Activated CD4-positive, alpha-beta T cell treated with anti-CD3 and anti-CD28 coated beads, Interleukin-2, amount 10 ng/mL, durations not matched to agents 24 days and 14 days (primary cell): ENCODE results near the gene CBFA2T2. TPM values are rescaled to one million over a fixed set of nuclear protein-coding genes. Genes with fewer than 3 reads are reported as not detected.
"Not testable (repeated sequence)": the region's sequence is repeated elsewhere in the genome, so short reads cannot be mapped to it uniquely, and the experiment has no call there.

Experiments
- DNase-seq: peaks from one replicate; pipeline ENCODE4 v3.0.0; 2022
- H3K27ac Mint-ChIP-seq: one replicate; pipeline ENCODE4 v1.8.0; 2022; ENCODE audit warnings: mild to moderate bottlenecking, mixed read lengths
- H3K27me3 Mint-ChIP-seq: one replicate; pipeline ENCODE4 v1.8.0; 2022; ENCODE audit warnings: mixed read lengths
- H3K36me3 Mint-ChIP-seq: one replicate; pipeline ENCODE4 v1.8.0; 2022; ENCODE audit warnings: low read depth, mild to moderate bottlenecking, mixed read lengths
- H3K4me1 Mint-ChIP-seq: one replicate; pipeline ENCODE4 v1.8.0; 2021; ENCODE audit warnings: mixed read lengths
- H3K4me3 Mint-ChIP-seq: one replicate; pipeline ENCODE4 v1.8.0; 2022; ENCODE audit warnings: mild to moderate bottlenecking, moderate library complexity, mixed read lengths
- H3K9me3 Mint-ChIP-seq: one replicate; pipeline ENCODE4 v1.8.0; 2021; ENCODE audit warnings: mixed read lengths
- intact Hi-C: fragments of 100-400 bp; cut with micrococcal nuclease; formaldehyde crosslinking; loops from one replicate; pipeline ENCODE4 v1.15.1; 2023
- total RNA-seq: library from RNA; stranded (reverse); gene quantifications from 2 replicates; pipeline ENCODE4 v1.2.3, GENCODE V29; 2022

Gene CBFA2T2
- total RNA-seq, 1 donor from 2014 or later, result 12.9 TPM

DNA sequence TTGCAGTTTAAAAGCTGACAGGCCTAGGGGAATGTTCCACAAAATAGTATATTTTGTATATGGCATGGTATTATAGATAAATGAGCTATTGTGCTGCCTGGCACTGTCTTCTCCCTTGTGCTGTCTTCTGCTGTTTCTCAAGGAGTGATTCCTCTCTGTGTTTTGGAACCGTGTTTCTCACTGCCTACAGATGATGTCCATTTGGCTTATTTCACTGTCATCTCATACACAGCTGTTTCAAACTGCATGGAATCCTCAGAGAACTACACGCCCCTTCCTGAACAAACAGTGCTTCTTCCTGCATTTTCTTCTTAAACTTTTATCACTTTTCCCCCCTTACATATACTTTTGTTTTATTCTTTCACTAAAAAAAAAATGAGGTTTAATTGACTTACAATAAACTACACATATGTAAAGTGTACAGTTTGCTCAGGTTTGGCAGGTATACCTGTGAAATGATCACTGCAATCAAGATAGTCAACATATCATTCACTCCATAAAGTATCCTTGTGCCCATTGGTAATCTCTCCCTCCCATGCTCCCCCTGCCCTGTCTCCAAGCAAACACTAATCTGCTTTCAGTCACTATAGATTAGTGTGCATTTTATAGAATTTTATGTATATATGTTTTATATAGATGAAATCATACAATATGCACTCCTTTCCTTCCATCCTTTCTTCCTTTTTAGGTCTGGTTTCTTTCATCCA is 43.0 kb downstream of the CBFA2T2 start:
- Mint-ChIP-seq H3K9me3 (no peaks in the 10 kb centered on the region), H3K36me3 (peaks cover 8% of the 10 kb centered on the region), H3K27ac (no peak overlapping the region), H3K4me3 (no peak overlapping the region), H3K27me3 (no peaks in the 10 kb centered on the region), H3K4me1 (peaks cover 12% of the 10 kb centered on the region)
- intact Hi-C loops, result no loop called here
- no peak for DNase-seq

DNA sequence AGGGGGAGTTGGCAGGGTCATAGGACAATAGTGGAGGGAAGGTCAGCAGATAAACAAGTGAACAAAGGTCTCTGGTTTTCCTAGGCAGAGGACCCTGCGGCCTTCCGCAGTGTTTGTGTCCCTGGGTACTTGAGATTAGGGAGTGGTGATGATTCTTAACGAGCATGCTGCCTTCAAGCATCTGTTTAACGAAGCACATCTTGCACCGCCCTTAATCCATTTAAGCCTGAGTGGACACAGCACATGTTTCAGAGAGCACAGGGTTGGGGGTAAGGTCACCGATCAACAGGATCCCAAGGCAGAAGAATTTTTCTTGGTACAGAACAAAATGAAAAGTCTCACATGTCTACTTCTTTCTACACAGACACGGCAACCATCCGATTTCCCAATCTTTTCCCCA is 45.8 kb downstream of the CBFA2T2 start:
- H3K9me3 Mint-ChIP-seq, intact Hi-C loops, H3K27ac Mint-ChIP-seq, H3K36me3 Mint-ChIP-seq, DNase-seq, H3K4me3 Mint-ChIP-seq, H3K27me3 Mint-ChIP-seq: not testable (repeated sequence)
- peaks cover 11% of the 10 kb centered on the region for H3K4me1 Mint-ChIP-seq

DNA sequence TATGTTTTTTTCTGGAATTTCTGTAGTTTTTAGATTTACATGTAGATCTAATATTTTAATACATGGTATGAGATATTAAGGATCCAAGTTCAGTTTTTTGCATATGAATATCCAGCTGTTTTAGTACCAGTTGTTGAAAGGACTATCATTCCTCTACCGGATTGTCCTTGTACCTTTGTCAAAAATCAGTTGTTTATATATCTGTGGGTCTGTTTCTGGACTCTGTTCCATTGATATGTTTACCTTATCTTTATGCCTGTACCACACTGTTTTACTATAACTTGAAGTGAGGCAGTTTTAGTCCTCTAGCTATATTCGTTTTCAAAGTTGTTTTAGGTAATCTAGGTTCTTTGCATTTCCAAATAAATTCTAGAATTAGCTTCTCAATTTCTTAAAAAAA is 47.7 kb downstream of the CBFA2T2 start:
- Mint-ChIP-seq H3K36me3 (peaks cover 8% of the 10 kb centered on the region), H3K4me3 (no peak overlapping the region), H3K27me3 (no peaks in the 10 kb centered on the region), H3K27ac (no peak overlapping the region), H3K4me1 (no peaks in the 10 kb centered on the region), H3K9me3 (no peaks in the 10 kb centered on the region)
- DNase-seq, result no peak
- intact Hi-C loops, result no loop called here

DNA sequence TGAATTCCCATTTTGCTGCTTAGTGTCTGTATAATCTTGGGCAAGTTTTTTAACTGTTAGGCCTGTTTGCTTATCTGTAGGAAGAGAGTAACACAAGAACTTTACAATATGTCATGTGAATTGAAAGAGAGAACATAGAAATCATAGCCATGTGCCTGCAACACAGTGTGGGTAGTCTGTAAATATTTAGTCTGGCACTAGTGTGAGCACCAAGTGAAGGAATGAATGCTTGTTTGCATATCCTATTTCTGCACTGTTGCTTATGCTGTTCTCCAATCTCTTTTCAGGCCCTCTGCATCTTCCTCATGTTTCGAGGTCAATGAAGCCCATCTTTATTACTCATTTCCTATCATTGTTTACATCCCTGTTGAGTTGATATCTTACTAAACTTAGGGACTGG is 49.2 kb downstream of the CBFA2T2 start:
- Mint-ChIP-seq H3K4me1 (no peaks in the 10 kb centered on the region), H3K36me3 (peaks cover 7% of the 10 kb centered on the region), H3K27ac (no peak overlapping the region), H3K4me3 (no peak overlapping the region), H3K27me3 (no peaks in the 10 kb centered on the region), H3K9me3 (no peaks in the 10 kb centered on the region)
- intact Hi-C loops, result no loop called here
- no peak for DNase-seq

DNA sequence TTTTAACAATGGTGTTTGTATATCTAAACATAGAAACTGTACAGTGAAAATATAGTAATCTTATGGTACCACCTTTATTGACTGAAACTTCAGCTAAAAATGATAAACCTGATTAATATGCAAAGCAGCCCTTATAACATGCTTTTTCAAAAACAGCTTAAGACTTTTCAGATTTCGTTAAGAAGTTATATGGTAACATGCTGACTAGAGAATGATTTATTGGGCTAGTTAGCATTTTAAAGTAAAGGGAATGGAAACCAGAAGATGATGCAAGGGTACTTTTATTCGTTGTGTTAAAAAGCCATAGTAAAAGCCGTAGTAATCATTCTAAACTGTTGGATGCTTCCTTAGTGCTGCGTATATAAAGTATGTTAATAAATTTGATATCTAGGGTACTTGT is 50.5 kb downstream of the CBFA2T2 start:
- intact Hi-C loops, result no loop called here
- Mint-ChIP-seq H3K27me3 (no peaks in the 10 kb centered on the region), H3K9me3 (no peaks in the 10 kb centered on the region), H3K27ac (no peak overlapping the region), H3K4me3 (no peak overlapping the region), H3K4me1 (no peaks in the 10 kb centered on the region), H3K36me3 (peaks cover 7% of the 10 kb centered on the region)
- DNase-seq, result no peak

DNA sequence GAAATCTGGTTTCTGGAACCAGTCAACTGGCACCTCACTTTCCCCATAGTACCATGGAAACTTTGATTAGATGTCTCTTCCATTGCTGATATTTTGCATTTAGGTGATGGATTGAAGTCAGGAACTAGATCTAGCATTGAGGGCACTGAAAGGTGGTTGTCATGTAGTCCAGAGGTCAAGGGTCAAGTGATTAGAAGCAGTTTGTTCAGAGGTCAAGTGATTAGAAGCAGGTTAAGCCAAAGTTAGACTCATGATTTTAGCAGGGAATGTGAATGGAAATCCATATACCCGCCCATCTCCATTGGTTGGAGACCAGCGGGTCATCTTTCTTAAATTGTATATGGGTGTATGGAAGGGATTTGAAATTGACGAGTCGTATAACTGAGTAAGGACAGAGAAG is 51.2 kb downstream of the CBFA2T2 start:
- intact Hi-C loops, result no loop called here
- Mint-ChIP-seq H3K4me3 (no peak overlapping the region), H3K4me1 (no peaks in the 10 kb centered on the region), H3K27ac (no peak overlapping the region), H3K36me3 (peaks cover 7% of the 10 kb centered on the region), H3K27me3 (no peaks in the 10 kb centered on the region), H3K9me3 (no peaks in the 10 kb centered on the region)
- DNase-seq, result no peak

DNA sequence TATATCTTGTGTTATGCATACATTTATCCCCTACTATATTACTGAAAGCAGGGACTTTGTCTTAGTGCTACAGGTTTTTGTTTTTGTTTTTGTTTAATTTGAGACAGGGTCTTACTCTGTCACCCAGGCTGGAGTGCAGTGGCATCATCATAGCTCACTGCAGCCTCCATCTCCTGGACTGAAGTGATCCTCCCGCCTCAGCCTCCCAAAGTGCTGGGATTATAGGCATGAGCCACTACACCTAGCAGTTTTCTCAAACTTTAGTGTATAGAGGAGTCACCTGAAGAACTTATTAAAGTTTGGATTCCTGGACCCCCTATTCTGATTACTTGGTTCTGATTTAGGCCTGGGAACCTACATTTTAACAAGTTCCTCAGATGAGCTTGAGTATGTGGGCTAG is 51.9 kb downstream of the CBFA2T2 start:
- no peak overlapping the region for H3K4me3 Mint-ChIP-seq
- H3K4me1 Mint-ChIP-seq, result no peaks in the 10 kb centered on the region
- no peaks in the 10 kb centered on the region for H3K9me3 Mint-ChIP-seq
- H3K27ac Mint-ChIP-seq, result no peak overlapping the region
- intact Hi-C loops, result no loop called here
- no peaks in the 10 kb centered on the region for H3K27me3 Mint-ChIP-seq
- no peak for DNase-seq
- peaks cover 6% of the 10 kb centered on the region for H3K36me3 Mint-ChIP-seq

DNA sequence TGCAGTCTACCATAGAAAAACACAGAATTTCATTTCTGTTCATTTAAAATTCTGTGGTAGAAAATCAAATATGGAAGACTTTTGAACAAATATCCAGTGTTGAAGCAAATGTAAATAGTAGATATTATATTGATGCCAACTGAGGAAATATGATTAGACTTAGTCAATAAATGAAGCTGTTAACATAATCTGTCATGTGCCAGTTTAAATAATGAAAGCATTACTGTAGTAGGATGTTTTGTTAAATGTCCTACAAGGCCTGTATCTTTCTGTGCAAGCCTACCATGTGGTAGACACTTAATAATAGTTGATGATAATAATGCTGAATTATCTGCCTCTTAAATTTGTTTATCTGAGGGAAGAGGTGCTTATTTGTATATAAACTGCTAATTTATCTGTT is 55.9 kb downstream of the CBFA2T2 start:
- no peak for DNase-seq

DNA sequence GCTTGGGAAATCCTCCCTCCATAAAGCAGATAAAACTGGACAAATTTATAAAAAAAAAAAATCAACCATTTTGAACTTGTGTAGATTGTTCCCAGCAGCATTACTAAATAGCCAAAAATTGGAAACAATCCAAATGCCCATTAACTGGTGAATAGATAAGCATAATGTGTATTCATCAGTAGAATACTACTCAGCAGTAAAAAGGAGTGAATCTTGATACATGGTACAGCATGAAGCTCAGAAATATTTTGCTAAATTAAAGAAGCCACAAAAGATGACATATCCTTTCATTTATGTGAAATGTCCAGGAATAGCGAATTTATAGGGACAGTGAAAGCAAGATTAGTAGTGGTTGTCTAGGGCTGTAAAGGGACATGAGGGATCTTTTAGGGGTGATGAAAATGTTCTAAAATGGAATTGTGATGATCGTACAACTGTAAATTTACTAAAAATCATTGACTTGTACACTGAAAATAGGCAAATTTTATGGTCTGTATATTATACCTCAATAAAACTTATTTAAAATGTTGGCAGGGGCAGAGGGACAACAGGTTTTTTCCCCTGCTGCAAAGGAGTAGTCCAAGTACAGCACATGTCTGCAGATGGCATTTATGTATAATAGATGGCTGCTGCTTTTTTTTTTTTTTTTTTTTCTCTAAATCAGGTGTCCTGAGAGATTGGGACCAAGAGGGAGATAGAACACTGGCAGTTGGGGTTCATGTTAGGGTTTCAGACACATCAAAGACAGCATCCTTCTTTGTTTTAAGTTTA is 59.5 kb downstream of the CBFA2T2 start:
- no peak overlapping the region for H3K27ac Mint-ChIP-seq
- DNase-seq, result no peak
- peaks cover 16% of the 10 kb centered on the region for H3K36me3 Mint-ChIP-seq
- H3K9me3 Mint-ChIP-seq, result no peaks in the 10 kb centered on the region
- H3K4me3 Mint-ChIP-seq, result no peak overlapping the region
- H3K27me3 Mint-ChIP-seq, result no peaks in the 10 kb centered on the region
- intact Hi-C loops, result no loop called here
- peaks cover 8% of the 10 kb centered on the region for H3K4me1 Mint-ChIP-seq

More for the DNA sequence above, 55.9 kb downstream of the CBFA2T2 start:
- intact Hi-C loops, result no loop called here
- Mint-ChIP-seq H3K4me1 (peaks cover 2% of the 10 kb centered on the region), H3K4me3 (no peak overlapping the region), H3K9me3 (no peaks in the 10 kb centered on the region), H3K36me3 (peaks cover 6% of the 10 kb centered on the region), H3K27me3 (no peaks in the 10 kb centered on the region), H3K27ac (no peak overlapping the region)

DNA sequence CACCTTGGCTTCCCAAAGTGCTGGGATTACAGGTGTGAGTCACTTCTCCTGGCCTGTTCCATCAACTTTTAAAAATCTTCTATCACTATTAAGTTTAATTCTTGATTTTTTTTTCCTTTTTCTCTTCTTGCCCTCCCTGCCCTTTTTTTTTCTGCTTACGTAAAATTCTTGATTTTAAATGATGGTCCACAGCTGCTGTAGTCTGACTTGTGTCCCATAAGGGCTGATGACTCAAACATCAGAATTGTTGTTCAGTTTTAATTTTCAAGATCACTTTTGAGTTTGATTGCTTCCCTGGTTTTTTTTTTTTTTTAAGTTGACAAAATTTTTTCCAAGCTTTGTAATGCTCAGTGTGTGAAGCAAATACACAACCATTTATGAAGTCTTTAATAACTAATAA is 61.9 kb downstream of the CBFA2T2 start:
- no peak overlapping the region for H3K27ac Mint-ChIP-seq
- H3K9me3 Mint-ChIP-seq, result no peaks in the 10 kb centered on the region
- peaks cover 16% of the 10 kb centered on the region for H3K36me3 Mint-ChIP-seq
- no peaks in the 10 kb centered on the region for H3K27me3 Mint-ChIP-seq
- intact Hi-C loops, result no loop called here
- no peak overlapping the region for H3K4me3 Mint-ChIP-seq
- peaks cover 18% of the 10 kb centered on the region for H3K4me1 Mint-ChIP-seq
- DNase-seq, result no peak

DNA sequence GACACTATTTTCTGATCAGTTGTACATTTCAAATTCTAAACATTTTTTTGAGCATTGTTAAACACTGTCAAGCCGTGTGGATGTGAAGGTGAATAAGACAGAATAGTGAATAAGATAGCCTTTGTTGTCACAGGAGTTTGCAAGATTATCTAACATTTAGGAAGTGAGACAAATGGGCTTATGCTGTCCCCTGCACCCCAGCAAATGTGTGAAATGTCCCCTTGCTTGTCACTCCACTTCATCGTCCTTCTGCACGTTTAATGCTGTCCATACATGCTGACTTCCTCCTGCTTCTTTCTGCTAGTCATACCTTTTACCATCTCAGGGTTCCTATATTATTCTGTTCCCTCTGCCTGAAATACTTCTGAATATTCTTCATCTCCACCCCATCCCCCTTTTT is 62.6 kb downstream of the CBFA2T2 start:
- no peak for DNase-seq
- Mint-ChIP-seq H3K9me3 (peaks cover 2% of the 10 kb centered on the region), H3K4me1 (peaks cover 17% of the 10 kb centered on the region), H3K36me3 (peaks cover 20% of the 10 kb centered on the region), H3K4me3 (no peak overlapping the region), H3K27me3 (no peaks in the 10 kb centered on the region), H3K27ac (peak overlapping the region; percentile 30)
- intact Hi-C loops, result no loop called here

DNA sequence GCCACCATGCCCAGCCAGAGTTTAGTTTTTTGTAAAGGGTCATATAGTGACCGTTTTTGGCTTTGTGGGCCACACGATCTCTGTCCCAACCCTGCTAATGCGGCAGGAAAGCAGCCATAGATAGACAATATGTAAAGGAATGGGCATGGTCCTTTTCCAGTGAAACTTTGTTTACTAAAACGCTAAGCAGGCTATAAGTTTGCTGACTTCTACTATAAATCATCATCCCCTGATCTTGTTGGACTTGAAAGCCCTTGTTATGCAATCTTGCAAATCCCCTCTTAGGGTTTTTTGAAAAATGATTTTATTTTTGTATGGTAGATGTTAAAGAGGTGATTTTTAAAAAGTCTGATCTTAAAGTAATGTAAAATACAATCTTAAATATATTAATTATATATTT is 63.6 kb downstream of the CBFA2T2 start:
- Mint-ChIP-seq H3K36me3 (peaks cover 23% of the 10 kb centered on the region), H3K27ac (no peak overlapping the region), H3K4me1 (peaks cover 17% of the 10 kb centered on the region), H3K9me3 (peaks cover 2% of the 10 kb centered on the region), H3K27me3 (no peaks in the 10 kb centered on the region), H3K4me3 (no peak overlapping the region)
- DNase-seq, result no peak
- intact Hi-C loops, result no loop called here

DNA sequence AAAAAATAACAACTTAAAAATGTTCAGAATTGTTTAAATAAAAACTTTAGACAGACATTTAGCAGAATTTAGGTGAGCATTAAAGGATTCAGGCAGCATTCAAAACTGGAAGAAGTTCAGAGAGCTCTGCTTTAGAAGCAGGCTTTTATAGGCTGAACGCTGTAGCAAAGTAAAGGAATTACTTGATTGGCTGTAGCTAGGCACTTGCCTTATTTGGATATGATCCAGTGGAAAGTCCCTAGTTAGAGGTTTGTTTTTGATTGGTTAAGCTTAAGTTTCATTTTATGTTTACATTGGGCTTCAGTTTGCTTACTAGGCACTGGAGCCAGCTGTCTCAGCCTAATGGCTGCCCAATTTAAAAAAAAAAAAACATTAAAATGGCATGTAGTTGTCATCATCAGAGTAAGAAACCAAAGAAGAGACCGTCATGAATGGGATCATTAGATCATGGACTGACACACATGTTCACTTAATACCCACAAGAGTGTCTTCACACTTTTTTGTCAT is 65.1 kb downstream of the CBFA2T2 start:
- Mint-ChIP-seq H3K4me3 (peak overlapping the region; percentile 68), H3K27me3 (no peaks in the 10 kb centered on the region), H3K9me3 (peaks cover 6% of the 10 kb centered on the region), H3K27ac (peak overlapping the region; percentile 84), H3K36me3 (peaks cover 21% of the 10 kb centered on the region), H3K4me1 (peaks cover 17% of the 10 kb centered on the region)
- intact Hi-C loops, result no loop called here
- peak; percentile 87 for DNase-seq

DNA sequence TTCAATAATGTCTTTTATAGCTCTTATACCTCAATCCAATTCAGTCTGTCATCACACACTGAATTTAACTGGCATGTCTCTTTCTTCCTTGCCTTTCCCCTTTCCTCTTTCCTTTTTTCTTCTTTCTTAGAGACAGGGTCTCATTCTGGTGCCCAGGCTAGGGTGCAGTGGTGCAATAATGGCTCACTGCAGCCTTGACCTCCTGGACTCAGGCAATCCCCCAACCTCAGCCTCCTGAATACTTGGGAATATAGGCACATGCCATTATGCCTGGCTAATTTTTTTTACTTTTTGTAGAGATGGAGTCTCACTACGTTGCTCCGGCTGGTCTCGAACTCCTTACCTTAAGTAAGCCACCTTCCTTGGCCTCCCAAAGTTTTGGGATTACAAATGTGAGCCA is 65.9 kb downstream of the CBFA2T2 start:
- DNase-seq, result no peak
- Mint-ChIP-seq H3K9me3 (peaks cover 6% of the 10 kb centered on the region), H3K4me1 (peaks cover 17% of the 10 kb centered on the region), H3K27ac (peak overlapping the region; percentile 74), H3K36me3 (peaks cover 19% of the 10 kb centered on the region), H3K27me3 (no peaks in the 10 kb centered on the region), H3K4me3 (peak overlapping the region; percentile 35)
- intact Hi-C loops, result no loop called here
